ENCODE measurements around the gene TMEM131.
"Not testable (repeated sequence)": the region's sequence is repeated elsewhere in the genome, so short reads cannot be mapped to it uniquely, and the experiment has no call there.

Gene TMEM131

GRCh38 chr2:97991081-97991856, 4.5 kb downstream of the TMEM131 start:
- DNase-seq: no peak

GRCh38 chr2:97988722-97989121, 7.0 kb downstream of the TMEM131 start:
- DNase-seq: no peak

GRCh38 chr2:97985998-97986397, 9.8 kb downstream of the TMEM131 start:
- no peak for DNase-seq

- DNase-seq: no peak
These were observed 12.1 kb downstream of the TMEM131 start for GRCh38 chr2:97983698-97984097.

GRCh38 chr2:97983134-97983533, 12.6 kb downstream of the TMEM131 start:
- DNase-seq: no peak

GRCh38 chr2:97982621-97983020, 13.1 kb downstream of the TMEM131 start:
- DNase-seq: no peak

- DNase-seq: no peak
These were observed 13.8 kb downstream of the TMEM131 start for GRCh38 chr2:97981961-97982360.

GRCh38 chr2:97979904-97980303, 15.8 kb downstream of the TMEM131 start:
- DNase-seq: no peak

- no peak for DNase-seq
These were observed 21.3 kb downstream of the TMEM131 start for GRCh38 chr2:97974471-97974870.

- no peak for DNase-seq
These were observed 25.3 kb downstream of the TMEM131 start for GRCh38 chr2:97970293-97971060.

GRCh38 chr2:97969081-97970067, 26.4 kb downstream of the TMEM131 start:
- DNase-seq: no peak

- DNase-seq: no peak
These were observed 27.7 kb downstream of the TMEM131 start for GRCh38 chr2:97967931-97968627.

GRCh38 chr2:97967216-97967592, 28.5 kb downstream of the TMEM131 start:
- no peak for DNase-seq

GRCh38 chr2:97966545-97967215, 29.1 kb downstream of the TMEM131 start:
- DNase-seq: no peak

GRCh38 chr2:97965116-97965515, 30.6 kb downstream of the TMEM131 start:
- DNase-seq: no peak

- DNase-seq: no peak
These were observed 31.9 kb downstream of the TMEM131 start for GRCh38 chr2:97963880-97964279.

- DNase-seq: no peak
These were observed 32.7 kb downstream of the TMEM131 start for GRCh38 chr2:97963079-97963406.

- no peak for DNase-seq
These were observed 34.2 kb downstream of the TMEM131 start for GRCh38 chr2:97961534-97961933.

- no peak for DNase-seq
These were observed 37.6 kb downstream of the TMEM131 start for GRCh38 chr2:97958184-97958583.

- no peak for DNase-seq
These were observed 38.1 kb downstream of the TMEM131 start for GRCh38 chr2:97957432-97958183.

GRCh38 chr2:97956753-97957152, 39.0 kb downstream of the TMEM131 start:
- not testable (repeated sequence) for DNase-seq

All from stimulated activated CD4-positive, alpha-beta T cell treated with anti-CD3 and anti-CD28 coated beads, Interleukin-4, amount 100 ng/mL, for 4 hours (primary cell).